ENCODE data around the gene SLC45A1.

DNA sequence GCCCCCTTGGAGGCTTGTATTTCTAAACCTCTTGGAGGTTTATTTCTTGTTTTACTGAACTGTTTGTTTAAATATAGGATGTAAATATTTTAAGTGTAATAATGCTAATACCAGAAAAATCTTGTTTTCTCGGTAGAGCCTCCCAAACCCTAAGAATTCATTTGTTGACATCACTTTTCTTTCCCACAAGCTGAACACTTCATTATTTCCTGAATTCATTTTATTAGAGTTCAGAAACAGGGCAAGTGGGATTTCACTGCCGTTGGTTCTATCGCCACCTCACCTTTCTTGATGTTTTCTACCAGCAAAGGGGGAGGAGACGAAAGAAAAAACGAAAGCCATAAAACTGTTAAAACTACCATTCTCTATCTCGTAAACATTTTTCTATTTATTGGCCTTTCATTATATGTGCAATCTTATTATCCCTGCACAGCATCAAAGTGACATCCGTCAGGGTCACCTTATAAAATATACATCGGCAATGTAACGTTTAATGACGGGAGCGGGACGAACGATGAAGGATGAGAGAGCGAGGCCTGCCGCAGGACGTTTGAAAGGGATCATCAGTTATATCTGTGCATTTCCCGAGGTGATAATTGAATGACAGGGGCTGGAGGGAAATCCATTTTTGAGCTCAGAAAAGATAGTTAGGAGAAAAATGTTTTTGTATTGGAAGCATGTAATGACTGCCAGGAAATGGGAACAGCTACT is 59.5 kb downstream of the SLC45A1 start:
- TF ChIP-seq, protein P1, sequence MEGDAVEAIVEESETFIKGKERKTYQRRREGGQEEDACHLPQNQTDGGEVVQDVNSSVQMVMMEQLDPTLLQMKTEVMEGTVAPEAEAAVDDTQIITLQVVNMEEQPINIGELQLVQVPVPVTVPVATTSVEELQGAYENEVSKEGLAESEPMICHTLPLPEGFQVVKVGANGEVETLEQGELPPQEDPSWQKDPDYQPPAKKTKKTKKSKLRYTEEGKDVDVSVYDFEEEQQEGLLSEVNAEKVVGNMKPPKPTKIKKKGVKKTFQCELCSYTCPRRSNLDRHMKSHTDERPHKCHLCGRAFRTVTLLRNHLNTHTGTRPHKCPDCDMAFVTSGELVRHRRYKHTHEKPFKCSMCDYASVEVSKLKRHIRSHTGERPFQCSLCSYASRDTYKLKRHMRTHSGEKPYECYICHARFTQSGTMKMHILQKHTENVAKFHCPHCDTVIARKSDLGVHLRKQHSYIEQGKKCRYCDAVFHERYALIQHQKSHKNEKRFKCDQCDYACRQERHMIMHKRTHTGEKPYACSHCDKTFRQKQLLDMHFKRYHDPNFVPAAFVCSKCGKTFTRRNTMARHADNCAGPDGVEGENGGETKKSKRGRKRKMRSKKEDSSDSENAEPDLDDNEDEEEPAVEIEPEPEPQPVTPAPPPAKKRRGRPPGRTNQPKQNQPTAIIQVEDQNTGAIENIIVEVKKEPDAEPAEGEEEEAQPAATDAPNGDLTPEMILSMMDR (conservative IDR thresholded peaks at IDR 0.05): no peak
- no peak for TF ChIP-seq EZH2 (IDR thresholded peaks at IDR 0.05; ENCODE audit: low read depth)

Measured in PC-9 (cell line).